Loucy (cell line): ENCODE results near the gene TANGO6.

Source experiments
- CTCF ChIP-seq: fragments of 200-600 bp; sonication (generic); conservative IDR thresholded peaks from 2 replicates; pipeline ENCODE4 v1.5.1; 2014; ENCODE audit warnings: mild to moderate bottlenecking, antibody characterized with exemption, low read length
- EZH2phosphoT487 ChIP-seq: fragments of 200-600 bp; IDR thresholded peaks from 2 replicates; pipeline ENCODE4 v1.6.1; 2018; ENCODE audit warnings: antibody characterized with exemption, mild to moderate bottlenecking, moderate library complexity, borderline replicate concordance

DNA sequence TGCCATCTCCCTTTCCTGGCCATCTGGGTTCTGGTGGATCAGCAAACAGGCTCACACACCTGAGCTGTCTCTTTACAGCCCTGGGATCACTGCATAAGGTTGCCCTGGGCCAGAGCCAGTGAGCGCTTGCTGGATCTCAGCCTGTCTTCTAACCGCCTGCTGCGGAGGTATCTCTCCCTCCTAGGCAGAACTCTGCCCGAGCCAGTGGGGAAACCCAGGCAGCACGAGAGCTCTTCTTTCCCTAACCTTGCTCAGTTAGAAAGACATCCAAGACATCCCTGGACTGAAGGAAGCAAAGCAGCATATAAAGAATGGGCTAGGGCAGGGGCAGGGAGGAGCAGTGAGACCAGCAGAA is 268.5 kb downstream of the TANGO6 start:
- TF ChIP-seq CTCF (no peak), EZH2phosphoT487 (no peak)
